Gastroesophageal sphincter (tissue), 3 donors: ENCODE measurements around the gene CRY2.

ENCODE experiments used
- CTCF ChIP-seq, 4 experiments: fragments of 200-600 bp in 2 of 4; fragments of 450-650 bp in 2 of 4; sonication (generic) in 1 of 4; IDR thresholded peaks; one replicate each; pipeline ENCODE4 v1.5.1; 2017 to 2019; ENCODE audit warnings: antibody characterized with exemption in 4 of 4, mild to moderate bottlenecking in 2 of 4, moderate library complexity in 2 of 4
- EP300 ChIP-seq: sonication (generic); formaldehyde crosslinking; IDR thresholded peaks from one replicate; pipeline ENCODE4 v1.6.1; 2017; ENCODE audit warnings: antibody characterized with exemption, mild to moderate bottlenecking
- POLR2A ChIP-seq, 2 donors: fragments of 450-650 bp; IDR thresholded peaks; one replicate each; pipeline ENCODE4 v1.6.1; 2017; ENCODE audit warnings: antibody characterized with exemption in 2 of 2, mild to moderate bottlenecking in 2 of 2, moderate library complexity in 1 of 2

GRCh38 chr11:45830596-45830995, 16.7 kb upstream of the CRY2 start:
- TF ChIP-seq POLR2A (IDR thresholded peaks at IDR 0.05) = no peak
- no peak for TF ChIP-seq CTCF (IDR thresholded peaks at IDR 0.05)
- TF ChIP-seq EP300 = no peak
